Fibroblast of the aortic adventitia (primary cell): ENCODE data around the gene EVX1. TPM values are rescaled to one million over a fixed set of nuclear protein-coding genes. Genes with fewer than 3 reads are reported as not detected.

Experiments used
- DNase-seq: peaks from one replicate; pipeline ENCODE4 v3.0.0-alpha.2; 2010; ENCODE audit warnings: low read depth
- H3K4me3 ChIP-seq: 2 replicates; pipeline ENCODE4 v1.5.1; 2011; ENCODE audit warnings: low read depth, mild to moderate bottlenecking, control low read depth, low read length, moderate library complexity
- total RNA-seq: library from RNA; depleted of rRNA; stranded (reverse); fragments of >200 nt; gene quantifications from 2 replicates; pipeline ENCODE4 v1.2.3, GENCODE V29; 2012; ENCODE audit warnings: low replicate concordance
- TF ChIP-seq, protein P1 (sequence below): IDR thresholded peaks from 2 replicates; pipeline ENCODE4 v1.5.1; 2011; ENCODE audit warnings: mild to moderate bottlenecking, low read length, control low read depth, inconsistent platforms; ENCODE audit not compliant: insufficient read depth

The EVX1 gene
- total RNA-seq, 1 donor, result not detected

DNA sequence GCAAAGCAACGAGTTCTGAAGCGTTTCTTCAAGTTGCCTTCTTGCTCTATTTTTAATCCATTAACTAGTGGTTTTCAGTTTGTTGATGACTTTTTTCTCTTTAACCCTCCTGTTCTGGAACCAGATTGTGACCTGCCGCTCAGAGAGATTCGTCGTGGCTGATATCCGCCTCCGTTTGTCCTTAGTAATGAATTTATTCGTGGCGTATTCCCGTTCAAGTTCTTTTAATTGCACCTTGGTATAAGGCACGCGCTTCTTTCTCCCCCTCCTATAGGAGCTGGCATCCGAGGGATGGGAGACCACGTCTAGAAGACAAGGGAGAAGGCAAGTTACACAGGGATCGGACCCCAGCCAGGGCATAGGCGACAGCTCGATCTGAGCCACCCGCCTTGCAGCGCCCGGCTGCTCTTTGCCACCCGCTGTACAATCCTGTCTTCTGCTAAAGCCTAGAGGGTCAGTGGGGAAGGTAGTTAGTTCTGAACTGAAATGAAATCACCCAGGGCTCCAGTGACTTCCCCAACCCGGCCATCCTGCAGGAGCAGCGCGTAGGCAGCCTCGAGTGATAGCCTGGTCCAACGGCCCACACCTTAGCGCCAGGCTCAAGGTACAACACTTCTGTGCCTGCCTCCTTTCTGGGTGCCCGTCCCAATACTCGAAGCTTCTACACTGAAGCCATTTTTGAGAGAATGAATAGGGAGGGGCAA is 44.3 kb upstream of the EVX1 start:
- H3K4me3 ChIP-seq, result no peak overlapping the region
- TF ChIP-seq, protein P1, sequence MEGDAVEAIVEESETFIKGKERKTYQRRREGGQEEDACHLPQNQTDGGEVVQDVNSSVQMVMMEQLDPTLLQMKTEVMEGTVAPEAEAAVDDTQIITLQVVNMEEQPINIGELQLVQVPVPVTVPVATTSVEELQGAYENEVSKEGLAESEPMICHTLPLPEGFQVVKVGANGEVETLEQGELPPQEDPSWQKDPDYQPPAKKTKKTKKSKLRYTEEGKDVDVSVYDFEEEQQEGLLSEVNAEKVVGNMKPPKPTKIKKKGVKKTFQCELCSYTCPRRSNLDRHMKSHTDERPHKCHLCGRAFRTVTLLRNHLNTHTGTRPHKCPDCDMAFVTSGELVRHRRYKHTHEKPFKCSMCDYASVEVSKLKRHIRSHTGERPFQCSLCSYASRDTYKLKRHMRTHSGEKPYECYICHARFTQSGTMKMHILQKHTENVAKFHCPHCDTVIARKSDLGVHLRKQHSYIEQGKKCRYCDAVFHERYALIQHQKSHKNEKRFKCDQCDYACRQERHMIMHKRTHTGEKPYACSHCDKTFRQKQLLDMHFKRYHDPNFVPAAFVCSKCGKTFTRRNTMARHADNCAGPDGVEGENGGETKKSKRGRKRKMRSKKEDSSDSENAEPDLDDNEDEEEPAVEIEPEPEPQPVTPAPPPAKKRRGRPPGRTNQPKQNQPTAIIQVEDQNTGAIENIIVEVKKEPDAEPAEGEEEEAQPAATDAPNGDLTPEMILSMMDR, result no peak
- DNase-seq, result no peak

DNA sequence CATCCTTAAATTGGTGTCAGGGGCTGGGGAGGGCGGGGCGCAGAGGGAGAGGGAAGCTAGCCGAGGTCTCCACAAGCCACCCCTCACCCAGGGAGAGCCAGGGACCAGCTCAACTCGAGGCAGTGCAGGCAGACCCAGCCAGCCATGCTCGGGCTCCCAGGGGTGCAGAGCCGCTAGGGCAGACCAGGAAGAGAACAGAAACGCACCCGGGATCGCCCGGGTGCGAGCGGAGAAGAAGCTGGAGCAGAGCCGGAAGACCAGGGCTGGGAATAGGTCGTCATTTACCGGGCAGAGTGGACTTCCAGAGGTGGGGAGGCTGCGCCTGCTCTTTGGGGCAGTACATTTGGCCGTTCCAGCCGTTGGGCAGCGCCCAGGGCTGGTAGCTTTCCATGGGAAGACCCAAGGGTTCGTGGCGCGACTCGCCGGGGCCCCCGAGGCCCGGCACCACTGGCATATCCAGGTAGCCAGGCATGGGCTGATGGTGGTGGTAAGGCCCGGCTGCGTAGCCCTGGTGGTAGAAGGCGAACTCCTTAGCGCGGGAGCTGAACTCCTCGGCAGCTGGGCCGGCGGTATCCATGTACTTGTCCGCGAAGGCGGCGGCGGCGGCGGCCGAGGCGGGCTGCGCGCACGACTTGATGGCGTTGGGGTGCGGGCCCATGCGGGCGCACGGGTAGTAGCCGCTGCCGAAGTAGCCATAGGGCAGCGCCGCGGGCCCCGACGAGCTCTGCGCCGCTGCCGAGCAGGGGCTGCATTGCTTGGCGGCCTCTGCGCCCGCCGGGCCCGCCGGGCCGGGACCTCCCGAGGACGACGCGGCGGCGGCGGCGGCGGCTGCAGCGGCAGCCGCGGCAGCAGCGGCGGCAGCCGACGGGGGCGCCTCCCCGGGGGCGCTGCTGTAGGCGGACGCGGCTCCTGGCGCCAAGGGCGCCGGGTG is 43.5 kb upstream of the EVX1 start:
- no peak for DNase-seq
- no peak overlapping the region for H3K4me3 ChIP-seq
- TF ChIP-seq, protein P1, result no peak

DNA sequence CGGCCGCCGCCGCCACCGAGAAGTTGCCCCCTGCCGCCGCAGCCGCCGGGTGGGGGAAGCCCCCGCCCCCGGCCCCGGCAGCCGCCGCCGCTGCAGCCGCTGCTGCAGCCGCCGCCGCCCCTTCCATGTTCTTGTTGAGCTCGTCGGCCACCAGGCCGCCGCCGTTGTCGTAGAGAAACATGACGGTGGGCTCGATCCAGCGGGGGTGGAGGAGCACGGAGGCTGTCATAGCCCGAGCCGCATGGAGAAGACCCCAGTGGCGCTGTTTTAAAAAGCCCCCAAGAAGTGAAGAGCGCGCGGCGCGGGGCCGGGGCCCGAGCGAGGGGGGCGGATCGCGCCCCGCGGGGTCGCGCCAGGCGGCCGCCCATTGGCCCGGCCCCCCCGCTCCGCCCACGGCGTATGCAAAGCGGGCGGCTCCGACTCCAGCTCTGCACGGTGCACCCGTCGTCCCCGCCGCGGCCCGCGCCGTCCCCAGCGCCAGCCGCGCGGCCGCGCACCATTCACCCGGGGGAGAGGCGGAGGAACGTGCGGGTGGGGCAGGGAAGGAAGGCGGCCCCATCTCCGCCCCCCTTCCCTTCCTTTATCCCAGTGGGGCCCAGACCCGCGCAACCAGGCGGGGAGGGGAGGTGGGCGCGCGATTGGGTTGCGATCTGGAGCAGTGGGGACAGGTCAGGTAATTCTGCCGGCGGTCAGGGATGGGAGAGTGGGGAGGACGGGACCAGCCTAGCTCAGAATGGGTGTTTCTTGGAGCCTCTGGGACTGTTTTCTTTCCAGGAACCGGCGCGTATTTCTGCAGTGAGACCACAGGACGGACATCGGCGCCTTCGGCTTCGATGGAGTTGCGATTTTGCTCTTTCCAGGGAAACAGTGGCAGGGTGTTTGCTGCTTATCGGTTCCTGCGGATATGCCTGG is 42.5 kb upstream of the EVX1 start, which contains the start of gene HOXA13:
Gene HOXA13 (minus strand): TSS at position 243 of the 912 bp plus-strand sequence. CDS start 14 bp downstream, at position 229.
- no peak for DNase-seq
- TF ChIP-seq, protein P1, result no peak
- peak within 1 kb of the TSS; percentile 18 for H3K4me3 ChIP-seq

DNA sequence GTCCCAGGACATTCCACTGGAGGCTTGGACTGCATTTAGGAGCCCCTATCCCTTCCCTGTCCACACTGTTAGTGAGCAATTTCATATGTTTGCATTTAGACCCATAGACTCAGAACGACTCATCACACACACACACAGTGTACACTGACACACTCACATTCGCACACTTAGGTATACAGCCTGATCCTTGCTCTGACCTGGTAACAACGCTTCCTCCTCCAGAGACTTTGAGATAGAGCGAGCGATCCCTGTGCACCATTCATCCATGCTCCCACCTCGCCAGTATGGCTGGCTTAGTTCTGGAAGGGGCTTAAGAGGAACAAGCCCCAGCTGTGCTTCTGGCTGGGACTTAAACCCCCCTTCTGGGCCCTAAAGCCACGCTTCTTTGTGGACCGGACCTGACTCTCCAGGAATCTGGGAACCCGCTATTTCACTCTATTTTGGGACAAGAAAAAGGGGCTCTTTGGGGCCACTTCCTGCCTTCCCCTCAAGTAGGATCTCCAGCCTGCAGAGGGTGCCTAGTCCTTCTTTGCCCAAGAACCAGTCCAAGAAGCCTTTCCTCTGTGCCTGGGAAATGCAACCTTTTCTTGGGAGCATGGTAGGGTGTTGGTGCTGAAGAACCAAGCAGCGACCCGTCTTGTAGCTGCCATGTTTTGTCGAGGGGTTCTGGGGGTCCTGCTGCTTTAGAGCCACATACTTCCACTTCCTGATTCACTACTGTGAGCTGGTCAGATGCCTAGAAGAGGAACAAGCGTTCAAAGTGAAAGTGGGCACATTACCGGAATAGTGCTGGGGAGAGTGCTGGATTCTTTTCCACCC is 41.6 kb upstream of the EVX1 start:
- TF ChIP-seq, protein P1, result no peak
- peak overlapping the region; percentile 22 for H3K4me3 ChIP-seq
- DNase-seq, result no peak

DNA sequence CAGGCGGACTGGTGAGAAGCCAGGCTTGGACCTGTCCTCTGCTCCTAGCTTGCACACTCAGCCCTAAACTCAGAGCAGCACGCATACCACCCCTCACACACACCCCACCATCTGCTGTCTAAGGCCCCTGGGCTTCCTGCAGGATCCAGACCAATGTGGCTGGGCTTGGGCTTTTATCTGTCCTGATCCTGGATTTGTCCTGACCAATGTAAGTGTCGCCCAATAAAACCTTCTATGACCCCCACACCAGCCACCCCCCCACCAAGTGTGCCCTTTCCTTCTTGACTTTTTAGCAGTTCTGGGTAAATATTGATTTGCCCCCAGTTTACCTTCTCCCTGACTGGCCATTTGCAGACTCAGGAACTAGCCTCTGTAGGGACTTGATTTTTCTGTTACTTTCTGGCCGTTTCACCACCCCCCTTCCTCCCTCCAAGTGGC is 41.0 kb upstream of the EVX1 start:
- TF ChIP-seq, protein P1, result no peak
- no peak for DNase-seq
- no peak overlapping the region for H3K4me3 ChIP-seq
